HG02763 (cell line): ENCODE measurements around the gene SPEG.
"Not testable (repeated sequence)": the region's sequence is repeated elsewhere in the genome, so short reads cannot be mapped to it uniquely, and the experiment has no call there.

Source experiments
- ATAC-seq: cut with Tn5 transposase; IDR thresholded peaks from one replicate; pipeline ENCODE4 v1.9.1; 2021; ENCODE audit warnings: mild to moderate bottlenecking, moderate library complexity; ENCODE audit not compliant: unreplicated experiment

SPEG gene

GRCh38 chr2:219434718-219435525 is at the start of gene SPEG:
TSS of gene SPEG (plus strand) at chr2:219434843. CDS start at chr2:219434978, 135 bp downstream.
- ATAC-seq, result no peak

GRCh38 chr2:219384859-219385258 is 49.8 kb upstream of the SPEG start:
- no peak for ATAC-seq

GRCh38 chr2:219385958-219386520 is 48.6 kb upstream of the SPEG start:
- ATAC-seq, result no peak

GRCh38 chr2:219386532-219387280 is 47.9 kb upstream of the SPEG start:
- ATAC-seq, result no peak

GRCh38 chr2:219387306-219388120 is 47.1 kb upstream of the SPEG start, which contains the start of gene DNPEP:
TSS of gene DNPEP (minus strand) at chr2:219387912. CDS start at chr2:219387794, 118 bp downstream.
- peak; percentile 58 for ATAC-seq

GRCh38 chr2:219388121-219388906 is 46.3 kb upstream of the SPEG start:
- peak; percentile 75 for ATAC-seq

- no peak for ATAC-seq
Measured at GRCh38 chr2:219388907-219389156, 45.8 kb upstream of the SPEG start.

- no peak for ATAC-seq
Measured at GRCh38 chr2:219392754-219393153, 41.9 kb upstream of the SPEG start.

GRCh38 chr2:219395056-219395455 is 39.6 kb upstream of the SPEG start:
- ATAC-seq, result not testable (repeated sequence)

- no peak for ATAC-seq
Measured at GRCh38 chr2:219395609-219396008, 39.0 kb upstream of the SPEG start.

- no peak for ATAC-seq
Measured at GRCh38 chr2:219396863-219397457, 37.7 kb upstream of the SPEG start.

- ATAC-seq, result no peak
Measured at GRCh38 chr2:219398721-219399363, 35.8 kb upstream of the SPEG start.

GRCh38 chr2:219399716-219400478 is 34.7 kb upstream of the SPEG start:
- ATAC-seq, result no peak

- no peak for ATAC-seq
Measured at GRCh38 chr2:219400562-219400961, 34.1 kb upstream of the SPEG start.

GRCh38 chr2:219401606-219402005 is 33.0 kb upstream of the SPEG start:
- ATAC-seq, result no peak

GRCh38 chr2:219402665-219403515 is 31.8 kb upstream of the SPEG start:
- no peak for ATAC-seq

GRCh38 chr2:219403861-219404260 is 30.8 kb upstream of the SPEG start:
- ATAC-seq, result no peak
